Fibroblast of skin of left quadriceps (primary cell): ENCODE results near the gene POLD2.
A peak's percentile ranks its signal among the peaks of the same experiment; 100 is the strongest.

ENCODE experiments used
- DNase-seq, 2 experiments: peaks; one replicate each; pipeline ENCODE4 v3.0.0-alpha.2; 2013; ENCODE audit warnings: low read depth in 2 of 2

Gene POLD2

GRCh38 chr7:44082541-44083207 is 40.7 kb downstream of the POLD2 start:
- peak; percentile 98 to 99 for DNase-seq

DNA sequence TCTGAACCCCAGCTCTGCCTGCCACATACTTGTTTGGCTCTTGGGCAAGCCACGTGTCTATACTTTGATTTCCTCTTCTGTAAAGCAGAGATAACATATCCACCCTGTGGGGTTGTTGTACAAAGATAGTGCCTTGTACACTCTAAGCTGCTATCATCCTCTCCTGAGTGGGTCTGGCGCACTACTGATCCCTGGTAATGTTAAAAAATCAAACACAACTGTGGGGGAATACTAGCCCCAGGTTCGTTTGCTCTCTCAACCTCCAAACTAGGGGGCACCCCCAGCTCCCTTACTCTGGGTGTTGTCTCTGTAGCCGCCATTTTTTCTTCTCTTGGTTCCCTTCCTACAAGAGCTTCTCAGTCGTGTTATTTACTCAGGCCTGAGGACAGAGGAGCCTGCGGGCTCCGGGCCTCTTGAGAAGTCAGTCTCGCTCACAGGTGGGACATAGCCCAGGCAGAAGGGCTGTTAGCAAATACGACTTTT is 42.0 kb downstream of the POLD2 start:
- DNase-seq = no peak

- no peak for DNase-seq
Measured at GRCh38 chr7:44080686-44081265, 42.6 kb downstream of the POLD2 start.

DNA sequence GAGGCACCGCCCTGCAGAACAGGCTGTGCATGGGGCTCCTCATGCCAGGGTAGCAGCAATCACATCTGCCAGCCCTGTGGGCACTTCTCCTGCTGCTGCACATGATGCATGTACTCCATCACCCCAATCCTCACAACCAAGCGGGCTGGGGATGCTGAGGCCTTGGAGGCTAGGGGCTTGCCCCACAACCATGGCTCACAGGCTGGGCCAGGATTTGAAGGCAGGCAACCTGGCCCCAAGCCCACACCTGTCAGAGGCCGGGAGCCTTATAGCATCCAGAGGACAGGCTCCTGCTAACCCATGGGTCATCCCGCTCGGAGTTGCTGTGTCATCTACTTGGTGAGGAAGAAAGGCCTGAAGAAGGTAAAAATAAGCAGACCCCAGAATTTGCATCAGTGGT is 43.2 kb downstream of the POLD2 start:
- no peak for DNase-seq

DNA sequence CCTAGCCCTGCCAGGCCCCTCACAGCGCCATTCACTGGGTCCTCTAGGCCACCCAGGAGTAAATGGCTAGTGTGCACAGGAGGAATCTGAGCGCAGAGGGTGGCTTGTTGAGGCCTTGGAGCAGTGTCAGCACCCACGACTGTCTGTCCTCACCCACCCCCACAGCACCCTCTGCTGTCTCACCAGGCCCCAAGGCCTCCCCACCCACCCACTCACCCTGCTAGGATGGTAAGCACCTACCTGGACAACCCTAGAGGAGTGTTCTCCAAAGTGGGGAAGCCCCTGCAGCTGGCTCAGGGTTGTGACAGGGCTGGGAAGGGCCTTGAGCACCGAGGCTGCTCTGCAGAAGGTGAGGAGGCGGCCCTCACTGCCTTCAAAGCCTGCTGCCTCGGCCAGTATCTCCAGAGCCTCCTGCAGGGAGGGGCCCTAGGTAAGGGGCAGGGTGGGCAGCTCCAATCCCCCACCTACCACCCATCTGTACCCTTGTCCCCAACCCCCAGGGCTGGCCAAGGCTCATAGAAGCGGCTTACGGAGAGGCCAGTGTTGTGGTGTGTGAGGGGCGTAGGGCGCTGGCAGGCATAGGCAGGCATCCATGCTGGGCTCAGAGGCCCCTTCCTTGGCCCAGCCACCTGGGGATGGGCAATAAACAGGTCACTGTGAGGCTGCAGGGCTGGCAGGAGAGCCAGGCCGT is 43.9 kb downstream of the POLD2 start:
- DNase-seq = no peak

DNA sequence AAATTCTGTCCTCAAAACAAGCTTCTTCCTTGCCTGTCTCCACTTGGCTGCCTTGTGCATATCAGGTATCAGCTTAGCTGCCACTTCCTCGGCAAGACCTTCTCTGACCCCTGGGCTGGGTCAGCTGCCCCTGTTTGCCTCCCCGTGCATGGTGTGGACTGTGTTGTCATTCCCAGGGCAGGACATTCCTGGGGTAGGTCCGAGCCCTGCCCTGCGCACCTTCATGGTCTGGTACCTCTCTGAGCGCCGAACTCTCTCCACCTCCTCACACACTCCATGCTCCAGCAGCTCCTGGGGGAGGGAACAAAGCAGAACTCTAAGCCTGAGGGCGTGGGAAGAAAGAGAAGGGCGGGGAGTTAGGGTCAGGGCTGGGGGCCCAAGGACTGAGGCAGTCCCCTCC is 44.8 kb downstream of the POLD2 start:
- DNase-seq = no peak

- no peak for DNase-seq
Measured at GRCh38 chr7:44077681-44078091, 45.7 kb downstream of the POLD2 start.

- no peak for DNase-seq
Measured at GRCh38 chr7:44077061-44077460, 46.3 kb downstream of the POLD2 start.

DNA sequence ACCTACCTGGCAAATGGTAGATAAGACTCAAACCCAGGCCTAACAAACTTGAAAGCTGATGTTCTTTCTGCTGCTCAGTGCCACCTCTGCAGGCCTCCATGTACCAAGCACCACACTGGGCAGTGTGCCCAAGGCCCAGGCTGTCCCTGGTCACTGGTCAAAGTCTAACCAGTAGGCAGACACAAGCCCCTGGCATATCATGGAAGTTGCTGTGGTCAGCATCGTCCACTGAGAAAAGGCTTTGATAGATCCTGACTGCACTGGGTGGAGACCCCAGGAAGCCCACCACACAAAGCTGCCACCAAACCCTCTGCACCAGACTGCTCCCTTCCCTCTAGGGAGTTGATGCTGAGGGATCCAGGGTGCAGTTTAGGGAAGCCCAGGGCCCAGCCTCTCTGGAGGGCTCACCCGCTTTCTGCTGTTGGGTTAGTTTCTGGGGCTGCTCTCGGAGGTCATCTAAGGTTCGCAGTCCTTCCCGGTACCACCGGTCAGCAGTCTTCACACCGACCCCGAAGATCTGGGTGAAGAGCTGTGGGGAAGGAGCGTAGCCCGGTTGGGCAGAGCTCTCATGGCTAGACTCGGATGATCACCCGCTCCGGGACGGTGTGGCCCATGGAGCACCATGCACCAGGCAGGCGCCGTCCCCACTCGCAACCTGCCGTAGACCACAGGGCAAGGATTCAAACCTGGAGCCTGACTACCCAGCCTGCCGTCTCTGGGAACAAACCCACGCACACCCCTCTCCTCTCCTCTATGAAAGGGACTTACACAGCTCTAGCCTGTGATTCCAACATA is 47.0 kb downstream of the POLD2 start:
- no peak for DNase-seq

GRCh38 chr7:44075296-44076075 is 47.9 kb downstream of the POLD2 start:
- DNase-seq = no peak

- DNase-seq = no peak
Measured at GRCh38 chr7:44074349-44074695, 49.0 kb downstream of the POLD2 start.

DNA sequence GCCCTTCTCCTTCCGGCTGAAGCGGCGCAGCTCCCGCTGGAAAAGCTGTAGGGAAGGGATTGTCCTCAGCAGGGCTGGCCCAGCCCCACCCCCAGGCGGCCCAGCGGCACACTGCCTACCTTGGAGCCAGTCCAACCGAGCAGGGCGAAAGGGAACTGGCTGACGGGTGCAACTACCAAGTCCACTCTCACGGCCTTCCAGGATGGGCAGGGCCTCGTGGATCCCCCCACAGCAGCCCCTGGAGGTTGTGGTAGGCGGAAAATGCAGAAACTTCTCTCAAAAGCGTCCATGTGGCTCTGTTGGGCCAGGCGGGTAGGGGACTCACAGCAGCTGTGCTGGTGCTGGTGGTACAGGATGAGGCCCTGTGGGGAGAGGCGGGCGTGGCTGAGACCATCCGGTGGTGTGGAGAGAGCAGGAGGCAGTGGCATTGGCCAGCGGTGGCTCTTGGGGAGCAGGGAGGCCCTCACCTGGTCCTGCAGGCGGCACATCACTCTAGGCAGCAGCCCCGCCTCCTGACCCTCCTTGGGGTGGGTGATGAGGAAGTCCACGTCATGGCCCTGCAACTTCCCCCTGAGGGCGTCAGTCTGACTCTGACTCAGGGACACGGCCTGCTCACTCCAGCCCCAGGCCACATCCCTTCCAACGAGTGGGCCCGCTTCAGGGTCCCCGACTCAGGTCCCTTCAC is 49.5 kb downstream of the POLD2 start:
- no peak for DNase-seq

GRCh38 chr7:44072364-44073231 is 50.8 kb downstream of the POLD2 start:
- peak; percentile 58 to 62 for DNase-seq

DNA sequence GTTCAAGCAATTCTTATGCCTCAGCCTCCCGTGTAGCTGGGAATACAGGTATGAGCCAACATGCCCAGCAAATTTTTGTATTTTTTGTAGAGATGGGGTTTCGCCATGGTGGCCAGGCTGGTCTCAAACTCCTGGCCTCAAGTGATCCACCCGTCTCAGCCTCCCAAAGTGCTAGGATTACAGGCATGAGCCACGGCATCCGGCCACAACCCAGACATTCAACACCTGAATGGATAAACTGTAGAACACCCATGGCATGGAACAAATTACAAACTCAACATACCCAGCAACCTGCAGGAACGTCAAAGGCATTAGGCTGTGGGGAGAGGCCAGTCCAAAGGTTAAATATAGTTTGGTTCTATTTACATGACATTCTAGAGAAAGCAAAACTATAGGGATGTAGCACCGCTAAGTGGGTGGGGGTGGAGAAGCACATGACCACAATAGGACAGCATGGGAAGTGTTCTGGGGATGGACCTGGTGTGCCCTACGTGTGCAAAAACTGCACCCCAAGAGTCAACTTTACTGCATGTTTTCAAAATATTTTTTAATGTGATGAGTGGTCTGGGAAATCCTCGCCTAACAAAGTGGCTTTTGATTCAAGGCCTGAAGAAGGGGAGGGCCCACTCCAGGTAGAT is 51.5 kb downstream of the POLD2 start:
- no peak for DNase-seq

DNA sequence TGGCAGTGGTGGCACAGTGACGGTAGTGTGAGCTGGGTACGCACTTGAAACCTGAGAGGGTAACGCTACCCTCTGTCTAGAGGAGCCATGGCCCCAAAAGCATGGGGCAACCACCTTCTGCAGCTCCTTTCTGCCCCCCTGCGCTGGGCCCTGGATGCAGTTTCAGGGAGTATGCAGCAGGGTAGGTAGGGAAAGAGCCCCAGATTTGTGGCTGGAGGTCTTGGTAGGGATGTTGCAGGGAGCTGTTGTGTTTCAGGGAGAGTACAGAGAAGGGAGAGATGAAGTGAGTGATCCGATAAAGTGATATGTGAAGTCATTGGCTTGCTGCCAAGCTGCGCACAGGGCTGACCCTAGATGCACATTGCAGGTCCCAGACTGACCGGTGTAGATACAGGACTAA is 55.3 kb downstream of the POLD2 start:
- DNase-seq = no peak

DNA sequence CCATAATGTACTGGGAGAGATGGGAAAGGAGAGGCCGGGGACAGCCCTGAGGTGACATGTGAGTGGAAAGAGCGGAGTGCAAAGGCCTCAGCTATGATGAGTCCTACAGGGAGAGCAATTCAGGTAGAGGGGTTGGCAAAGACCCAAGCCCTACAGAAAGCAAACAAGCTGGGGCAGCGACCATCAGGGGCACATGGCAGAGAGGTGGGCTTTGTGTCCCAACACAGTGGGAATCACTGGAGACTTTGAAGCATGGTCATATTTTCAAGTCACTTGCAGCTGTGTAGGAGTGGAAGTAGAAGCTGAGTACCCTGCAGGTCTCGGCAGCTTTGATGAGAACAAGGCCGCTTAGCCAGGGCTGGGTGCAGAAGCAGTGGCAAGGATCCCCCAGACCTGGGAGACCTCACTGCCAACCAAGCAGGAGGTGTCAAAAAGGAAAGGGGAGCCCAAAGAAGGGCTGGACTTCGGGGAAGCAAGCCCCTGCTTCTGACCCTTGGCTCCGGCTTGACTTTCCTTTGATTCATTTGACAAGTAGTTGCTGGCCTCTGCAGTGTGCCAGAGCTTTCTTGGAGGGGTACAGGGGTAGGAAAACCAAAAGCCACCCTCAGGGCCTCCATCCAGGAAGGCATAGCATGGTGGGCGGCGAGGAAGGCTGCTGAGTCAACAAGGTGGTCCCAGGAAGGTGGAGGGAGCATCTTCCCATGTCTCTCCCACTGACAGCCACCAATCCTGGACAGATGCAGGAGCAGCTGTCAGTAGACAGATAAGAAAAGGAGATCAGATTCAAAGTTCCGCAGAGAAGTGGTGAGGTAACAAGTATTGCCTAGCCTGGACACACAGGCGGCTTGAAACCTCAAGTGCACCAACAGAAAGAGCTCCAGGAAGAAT is 56.0 kb downstream of the POLD2 start:
- no peak for DNase-seq

DNA sequence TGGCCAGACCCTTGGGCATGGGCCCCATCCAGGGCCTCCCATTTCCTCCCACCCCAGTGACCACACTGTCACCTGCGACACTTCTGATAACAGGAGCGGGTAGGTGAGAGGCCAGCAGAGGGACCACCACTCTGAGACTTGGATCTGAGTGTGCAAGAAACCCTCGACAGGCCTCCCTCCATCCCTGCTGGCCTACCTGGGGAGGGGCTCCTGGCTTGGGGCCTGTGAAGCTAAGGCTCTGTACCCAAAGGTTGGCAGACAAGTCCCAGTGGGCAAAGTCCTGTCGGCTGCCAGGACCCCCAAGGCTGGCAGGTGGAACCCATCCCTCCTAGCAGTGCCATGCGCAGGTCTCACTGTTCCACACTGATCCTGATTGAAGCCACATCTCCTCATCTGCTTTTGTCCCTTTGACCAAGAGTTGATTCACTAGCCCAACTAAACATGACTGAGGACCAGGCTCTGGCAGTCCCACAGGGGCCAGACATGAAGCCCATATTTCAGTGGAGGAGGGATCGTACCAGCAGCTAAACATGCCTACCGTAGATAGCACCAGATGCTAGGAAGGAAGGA is 56.8 kb downstream of the POLD2 start:
- no peak for DNase-seq

GRCh38 chr7:44066111-44066460 is 57.3 kb downstream of the POLD2 start:
- DNase-seq = no peak
